HuH-7.5 (cell line): ENCODE results near the gene EAF2.
"Not testable (repeated sequence)": the region's sequence is repeated elsewhere in the genome, so short reads cannot be mapped to it uniquely, and the experiment has no call there.

ENCODE experiments used
- DNase-seq: peaks from one replicate; pipeline ENCODE4 v3.0.0; 2011; ENCODE audit warnings: low spot score

Gene EAF2

DNA sequence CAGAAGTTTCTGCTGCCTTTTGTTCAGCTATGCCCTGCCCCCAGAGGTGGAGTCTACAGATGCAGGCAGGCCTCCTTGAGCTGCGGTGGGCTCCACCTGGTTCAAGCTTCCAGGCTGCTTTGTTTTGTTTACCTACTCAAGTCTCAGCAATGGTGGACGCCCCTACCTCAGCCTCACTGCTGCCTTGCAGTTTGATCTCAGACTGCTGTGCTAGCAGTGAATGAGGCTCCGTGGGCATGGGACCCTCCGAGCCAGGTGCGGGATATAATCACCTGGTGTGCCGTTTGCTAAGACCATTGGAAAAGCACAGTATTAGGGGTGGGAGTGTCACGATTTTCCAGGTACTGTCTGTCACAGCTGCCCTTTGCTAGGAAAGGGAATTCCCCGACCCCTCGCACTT is 28.2 kb downstream of the EAF2 start:
- DNase-seq: not testable (repeated sequence)

DNA sequence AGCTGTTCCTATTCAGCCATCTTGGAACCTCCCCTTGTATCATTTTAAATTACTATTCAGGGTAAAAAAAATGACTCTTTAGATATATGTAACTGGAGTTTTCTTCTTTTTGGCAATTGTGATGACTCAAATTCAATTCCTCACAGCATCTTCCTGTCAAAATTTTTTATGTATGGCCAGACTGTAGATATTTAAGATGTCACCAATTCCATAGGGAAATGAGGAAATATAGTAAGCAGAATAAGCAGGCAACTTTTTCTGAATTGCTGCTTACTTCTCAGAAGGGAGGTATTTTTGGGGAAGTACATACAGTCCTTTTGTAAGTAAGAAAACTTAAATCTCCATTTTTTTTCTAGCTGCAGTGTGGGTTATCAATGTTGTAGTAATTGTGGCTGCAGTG is 28.8 kb downstream of the EAF2 start:
- DNase-seq: no peak

DNA sequence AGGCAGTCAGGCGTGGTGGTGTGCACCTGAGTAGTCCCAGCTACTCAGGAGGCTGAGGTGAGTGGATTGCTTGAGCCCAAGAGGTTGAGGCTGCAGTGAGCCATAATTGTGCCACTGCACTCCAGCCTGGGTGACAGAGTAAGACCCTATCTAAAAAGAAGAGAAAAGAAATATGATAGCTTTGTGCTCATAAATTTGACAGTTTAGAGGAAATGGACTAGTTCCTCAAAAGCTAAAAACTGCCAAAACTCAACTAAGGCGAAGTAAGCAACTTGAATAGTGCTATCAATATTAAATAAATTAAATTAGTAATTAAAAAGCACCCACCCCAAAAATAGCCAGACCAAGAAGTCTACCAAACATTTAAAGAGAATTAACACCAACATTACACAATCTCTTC is 34.7 kb downstream of the EAF2 start:
- DNase-seq: no peak

DNA sequence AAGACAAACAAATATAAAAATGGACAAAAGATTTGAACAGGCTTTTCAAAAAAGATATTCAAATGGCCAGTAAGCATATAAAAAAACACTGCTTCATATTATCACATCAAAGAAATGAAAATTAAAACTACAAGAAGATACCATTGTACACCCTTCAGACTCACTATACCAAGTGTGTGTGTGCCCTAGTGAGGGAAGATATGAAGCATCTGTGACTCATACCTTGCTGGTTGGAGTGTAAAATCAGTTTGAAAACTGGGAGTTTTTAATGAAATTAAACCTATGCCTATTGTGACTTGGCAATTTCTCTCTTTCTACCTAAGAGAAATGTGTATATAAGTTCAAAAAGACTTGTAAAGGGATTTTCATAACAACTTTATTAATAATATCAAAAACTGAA is 35.7 kb downstream of the EAF2 start:
- no peak for DNase-seq

DNA sequence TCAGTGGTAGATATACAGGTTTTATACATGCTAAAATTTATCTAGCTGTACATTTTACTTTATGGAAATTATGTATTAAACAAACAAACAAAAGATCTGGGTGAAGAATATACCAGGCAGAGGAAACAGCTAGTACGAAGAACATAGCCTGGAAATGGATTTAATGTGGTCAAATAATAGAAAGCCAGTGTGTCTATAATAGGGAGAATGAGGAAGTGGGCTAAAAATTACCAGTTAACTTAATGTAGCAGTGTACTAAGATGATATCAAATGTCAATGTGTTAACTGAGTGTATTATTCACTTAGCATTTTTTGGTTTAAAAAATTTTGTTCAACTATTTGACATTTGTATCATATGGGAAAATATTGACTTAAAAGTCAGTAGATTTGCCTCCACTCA is 36.4 kb downstream of the EAF2 start:
- DNase-seq: no peak

DNA sequence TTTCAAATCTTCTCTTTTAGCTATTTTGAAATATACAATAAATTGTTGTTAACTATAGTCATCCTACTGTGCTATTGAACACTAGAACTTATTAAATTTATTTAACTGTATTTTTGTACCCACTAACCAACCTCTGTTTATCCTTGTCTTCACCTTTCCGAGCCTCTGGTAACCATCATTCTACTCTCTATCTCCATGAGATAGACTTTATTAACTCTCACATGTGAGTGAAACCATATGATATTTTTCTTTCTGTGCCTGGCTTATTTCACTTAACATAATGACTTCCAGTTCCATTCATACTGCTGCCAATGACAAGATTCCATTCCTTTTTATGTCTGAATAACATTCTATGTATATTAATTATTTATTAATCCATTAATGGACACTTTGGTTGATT is 43.4 kb downstream of the EAF2 start:
- DNase-seq: no peak

DNA sequence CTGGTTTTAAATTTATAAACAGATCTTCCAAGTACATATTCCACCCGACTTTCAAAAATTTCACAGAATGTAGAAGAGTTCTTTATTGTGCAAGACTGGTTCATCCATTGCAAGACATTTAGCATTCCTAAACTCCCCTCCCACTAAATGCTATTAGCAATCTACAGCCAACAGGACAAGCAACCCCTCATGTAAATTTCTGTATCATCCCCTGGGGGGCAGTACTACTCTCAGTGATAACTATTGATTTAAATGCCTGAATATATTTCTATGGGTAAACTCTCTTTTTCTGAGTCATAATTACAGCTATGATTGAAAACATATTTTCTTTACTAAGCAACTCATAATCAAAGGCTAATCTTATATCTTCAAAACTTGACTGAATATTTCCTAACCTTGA is 48.5 kb downstream of the EAF2 start:
- peak; percentile 22 for DNase-seq

DNA sequence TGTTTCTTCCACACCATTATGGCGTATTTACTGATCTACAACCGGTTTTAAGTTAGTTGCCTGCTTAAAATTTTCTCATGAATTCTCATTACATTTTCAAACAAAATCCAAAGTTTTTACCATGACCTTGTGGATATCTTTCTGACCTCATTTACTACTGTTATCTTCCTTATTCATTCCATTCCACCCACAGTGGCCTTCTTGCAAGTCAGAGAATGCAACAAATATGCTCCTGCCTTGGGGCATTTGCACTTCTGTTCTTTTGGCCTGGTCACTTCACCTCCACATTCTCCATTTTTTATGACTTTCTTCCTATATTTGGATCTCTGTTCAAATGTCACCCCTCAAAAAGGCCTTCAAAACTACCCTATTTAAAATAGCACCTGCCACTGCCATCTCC is 50.4 kb downstream of the EAF2 start:
- DNase-seq: no peak

DNA sequence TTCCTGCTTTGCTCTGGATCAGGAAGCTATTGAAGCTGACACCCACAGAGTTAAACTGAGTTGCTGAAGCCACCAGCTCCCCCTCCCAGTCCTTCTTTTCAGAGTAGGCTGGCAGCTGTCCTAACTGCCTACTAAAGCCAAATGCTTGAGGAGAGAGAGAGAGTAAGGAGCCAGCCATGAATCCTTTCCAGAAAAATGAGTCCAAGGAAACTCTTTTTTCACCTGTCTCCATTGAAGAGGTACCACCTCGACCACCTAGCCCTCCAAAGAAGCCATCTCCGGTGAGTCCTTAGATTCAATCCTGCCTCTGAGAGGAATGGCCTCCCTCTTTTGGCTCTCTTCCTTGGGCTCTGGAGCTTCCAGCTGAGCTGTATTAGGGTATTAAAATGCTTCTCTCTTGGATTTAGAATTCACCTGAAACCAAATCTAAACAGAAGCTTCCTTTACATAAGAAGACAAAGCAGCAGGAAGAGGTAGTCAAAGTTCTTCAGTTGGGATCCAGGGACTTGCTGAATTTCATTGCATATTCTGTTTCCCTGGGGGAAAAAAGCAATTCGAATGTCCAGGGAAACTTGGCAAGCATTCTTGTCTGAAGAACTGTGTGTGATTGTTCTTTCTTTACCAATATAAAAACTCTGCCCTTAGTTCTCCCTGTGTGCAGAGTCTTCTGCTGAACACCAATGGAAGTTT is 59.4 kb downstream of the EAF2 start, which contains the start of gene SLC15A2:
TSS of gene SLC15A2 (plus strand) at position 101 of the 690 bp plus-strand sequence. CDS start at position 177, 76 bp downstream.
- DNase-seq: no peak

DNA sequence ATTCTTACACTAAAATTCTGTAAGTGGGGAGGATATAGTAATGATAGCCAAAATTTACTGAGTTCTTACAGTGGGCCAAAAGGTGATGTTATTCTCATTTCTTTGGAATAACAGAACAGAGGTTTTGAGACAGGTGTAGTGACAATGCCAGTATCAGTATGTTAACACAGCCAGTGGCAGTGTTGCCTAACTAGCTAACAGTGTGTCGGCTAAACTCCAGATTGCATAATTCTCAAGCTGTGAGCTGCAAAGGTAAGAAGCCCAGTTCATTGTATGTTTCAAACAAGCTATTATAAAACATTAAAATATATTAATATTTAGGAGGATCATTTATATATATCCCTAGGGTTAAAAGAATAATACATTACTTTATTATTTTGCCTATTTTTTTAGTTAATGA is 60.1 kb downstream of the EAF2 start:
- DNase-seq: peak; percentile 25

DNA sequence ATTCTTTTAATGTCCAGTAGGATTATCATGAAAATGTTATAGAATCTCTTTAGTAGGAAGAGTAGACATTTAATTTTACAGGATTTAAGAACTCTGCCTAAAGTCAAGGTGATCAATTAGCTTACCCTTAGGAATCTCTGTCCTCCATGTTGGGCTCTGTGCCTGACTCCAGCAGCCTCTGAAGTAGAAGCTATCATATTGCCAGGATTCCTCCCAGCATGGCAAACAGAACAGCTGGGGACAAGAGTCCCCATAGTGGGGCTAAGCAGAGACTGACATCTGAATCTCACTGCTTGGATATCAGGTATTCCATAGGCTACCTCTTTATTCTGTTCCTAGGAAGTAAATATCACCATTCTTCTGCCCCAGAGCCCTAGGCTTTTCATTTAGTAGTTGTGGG is 60.7 kb downstream of the EAF2 start:
- DNase-seq: no peak

DNA sequence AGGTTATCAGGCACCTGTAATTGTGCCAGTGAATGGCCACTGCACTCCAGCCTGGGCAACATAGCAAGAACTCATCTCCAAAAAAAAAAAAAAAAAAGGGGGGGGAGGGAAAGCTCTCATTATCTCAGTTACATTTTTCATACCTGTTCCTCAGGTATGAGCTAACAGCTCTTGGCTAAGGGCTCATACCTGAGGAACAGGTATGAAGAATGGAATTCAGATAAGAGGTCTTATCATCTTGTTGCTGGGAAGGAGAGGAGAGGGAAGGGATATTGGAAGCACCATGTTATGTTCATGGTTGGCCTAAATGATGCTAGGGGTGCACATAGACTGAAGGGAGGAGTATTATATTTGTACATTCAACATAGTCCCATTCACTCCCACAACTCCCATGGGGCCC is 61.8 kb downstream of the EAF2 start:
- no peak for DNase-seq

DNA sequence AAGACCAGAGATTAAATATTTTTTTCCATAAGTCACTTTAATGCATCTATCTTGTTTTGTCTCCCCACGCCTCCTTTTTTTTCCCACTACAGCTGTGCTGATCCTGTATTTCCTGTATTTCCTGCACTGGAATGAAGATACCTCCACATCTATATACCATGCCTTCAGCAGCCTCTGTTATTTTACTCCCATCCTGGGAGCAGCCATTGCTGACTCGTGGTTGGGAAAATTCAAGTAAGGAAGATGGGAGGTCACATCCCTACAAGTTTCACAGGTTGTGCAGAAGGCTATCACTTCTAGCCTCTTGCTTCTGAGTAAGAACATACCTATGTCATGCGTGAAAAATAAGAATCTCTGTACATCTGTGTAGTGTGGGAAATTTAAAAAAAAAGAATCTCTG is 62.3 kb downstream of the EAF2 start:
- DNase-seq: no peak

DNA sequence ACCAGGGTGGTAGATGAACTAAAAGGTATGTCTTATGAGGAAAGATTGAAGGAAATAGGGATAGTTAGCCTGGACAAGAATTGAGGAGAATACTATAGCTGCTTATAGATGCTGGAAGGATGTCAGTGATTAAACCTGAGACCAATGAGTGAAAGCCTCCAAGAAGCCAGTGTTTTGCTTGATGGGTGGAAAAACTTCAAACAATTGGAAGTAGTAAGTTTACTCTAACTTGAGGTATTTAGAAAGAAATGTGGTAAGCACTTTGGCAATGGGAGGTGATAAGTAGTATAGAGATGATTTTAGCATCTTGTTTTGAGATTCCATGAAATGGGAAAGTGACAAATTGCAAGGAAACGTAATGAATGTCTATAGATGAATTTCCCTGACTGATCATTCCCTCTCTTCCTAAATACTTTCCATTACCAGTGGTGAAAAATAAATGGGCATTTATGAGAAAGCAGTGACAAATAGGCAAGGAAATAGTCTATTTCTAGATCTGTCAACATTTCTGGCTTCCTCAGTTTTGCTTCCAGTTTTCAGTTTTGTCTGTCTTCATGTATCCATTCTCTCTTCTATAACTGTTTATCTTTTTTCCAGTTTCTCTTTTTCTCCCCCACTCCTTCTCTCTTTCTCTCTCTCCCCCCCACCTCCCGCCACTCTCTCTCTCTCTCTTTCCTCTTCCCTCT is 78.4 kb downstream of the EAF2 start:
- DNase-seq: no peak

DNA sequence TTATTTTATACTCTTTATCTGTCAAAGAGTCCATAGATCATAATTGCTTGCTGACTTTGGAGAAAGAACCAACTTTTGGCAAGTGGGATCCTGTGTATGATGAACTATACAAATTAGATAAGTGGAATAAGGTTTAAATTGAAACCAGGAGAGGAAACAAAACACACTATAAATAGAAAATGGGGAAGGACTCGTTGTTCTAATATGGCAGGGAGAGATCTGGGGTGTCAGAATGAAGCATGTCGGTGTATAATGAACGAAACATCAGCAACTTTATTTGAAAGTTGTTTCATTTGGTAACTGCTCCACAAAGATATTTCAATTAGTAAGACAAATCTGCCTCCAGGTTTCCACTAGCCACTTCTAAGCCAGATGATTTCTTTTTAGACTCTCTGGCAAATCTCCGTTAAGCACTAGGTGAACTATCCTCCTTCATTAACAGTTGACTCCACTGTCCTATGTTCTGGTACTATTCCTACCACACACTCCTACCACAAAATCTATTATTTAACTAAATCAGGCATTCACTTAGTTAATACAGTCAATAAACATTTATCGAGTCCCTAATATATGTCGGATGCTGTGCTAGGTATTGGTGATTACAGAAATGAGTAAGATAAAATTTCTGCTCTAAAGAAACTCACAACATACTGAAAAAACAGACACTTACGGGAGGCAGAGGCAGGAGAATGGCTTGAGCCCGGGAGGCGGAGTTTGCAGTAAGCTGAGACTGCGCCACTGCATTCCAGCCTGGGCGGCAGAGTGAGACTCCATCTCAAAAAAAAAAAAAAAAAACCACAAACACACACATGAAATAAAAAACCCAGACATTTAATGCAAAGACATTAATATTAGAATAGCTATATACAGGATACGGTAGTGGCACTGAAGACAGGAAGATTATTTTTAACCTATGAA is 79.3 kb downstream of the EAF2 start:
- DNase-seq: no peak

DNA sequence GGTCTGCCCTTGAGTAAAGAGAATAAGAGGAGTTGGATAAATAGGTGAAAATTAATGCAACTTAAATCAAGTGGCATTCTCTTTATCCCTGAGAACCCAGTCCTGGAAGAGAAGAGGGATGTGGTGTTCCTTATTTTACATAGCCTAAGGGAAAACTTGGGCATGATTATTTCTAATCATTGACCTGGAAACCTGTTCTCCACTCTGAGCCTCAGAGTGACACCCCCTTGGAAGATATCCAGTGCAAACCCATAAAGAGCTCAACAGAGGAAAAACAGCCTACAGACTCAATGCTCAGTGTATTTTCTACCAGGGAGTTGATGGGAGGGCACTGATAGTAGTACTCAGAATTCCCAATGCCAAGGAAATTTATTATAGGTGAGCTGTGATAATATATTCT is 81.2 kb downstream of the EAF2 start:
- DNase-seq: no peak

DNA sequence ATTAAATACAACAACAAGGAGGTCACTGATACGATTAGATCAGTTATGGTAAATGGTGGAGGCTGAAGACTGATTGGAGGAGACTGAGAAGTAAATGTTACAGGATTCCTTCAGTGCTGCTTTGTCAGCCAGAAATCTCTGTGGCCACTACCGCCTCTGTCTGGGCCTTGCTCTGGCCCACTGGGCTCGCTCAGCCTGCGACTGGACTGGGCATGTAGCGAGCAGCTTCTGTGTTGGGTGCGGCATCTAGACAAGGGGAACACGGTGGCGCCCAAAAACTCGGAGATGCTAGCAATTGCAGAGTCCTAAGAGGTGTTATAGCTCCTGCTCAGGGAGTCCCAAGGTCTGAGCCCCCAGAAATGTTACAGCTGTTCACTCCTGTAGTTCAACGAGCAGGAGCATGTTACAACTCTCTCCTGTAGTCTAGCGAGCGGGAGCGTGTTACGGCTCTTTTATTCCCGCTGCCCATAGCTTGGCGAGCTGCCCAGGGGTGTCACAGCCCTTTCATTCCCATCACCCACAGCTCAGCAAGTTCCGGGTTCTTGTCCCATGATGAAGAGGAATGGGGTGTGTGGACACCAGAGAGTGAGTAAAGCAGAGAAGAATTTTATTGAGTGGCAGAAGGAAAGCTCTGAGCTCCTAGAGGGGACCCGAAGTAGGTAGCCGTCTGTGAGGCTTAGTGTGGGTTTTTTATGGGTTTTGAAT is 83.9 kb downstream of the EAF2 start:
- DNase-seq: no peak

DNA sequence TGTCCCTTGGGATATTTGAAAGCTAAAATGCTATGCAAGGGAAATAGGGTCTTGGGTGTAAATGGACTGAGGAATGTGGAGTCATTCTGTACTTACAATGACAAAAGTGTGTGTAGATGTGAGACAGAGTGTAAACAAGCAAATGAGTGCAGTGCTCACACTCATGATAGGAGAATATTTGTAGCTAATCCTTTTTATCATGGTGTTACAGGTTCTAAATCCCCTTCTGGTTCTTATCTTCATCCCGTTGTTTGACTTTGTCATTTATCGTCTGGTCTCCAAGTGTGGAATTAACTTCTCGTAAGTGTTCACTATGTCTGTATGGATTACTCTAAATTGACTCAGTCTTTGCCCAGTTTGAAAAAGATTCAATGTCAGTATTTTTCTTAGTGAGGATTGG is 89.7 kb downstream of the EAF2 start:
- no peak for DNase-seq

DNA sequence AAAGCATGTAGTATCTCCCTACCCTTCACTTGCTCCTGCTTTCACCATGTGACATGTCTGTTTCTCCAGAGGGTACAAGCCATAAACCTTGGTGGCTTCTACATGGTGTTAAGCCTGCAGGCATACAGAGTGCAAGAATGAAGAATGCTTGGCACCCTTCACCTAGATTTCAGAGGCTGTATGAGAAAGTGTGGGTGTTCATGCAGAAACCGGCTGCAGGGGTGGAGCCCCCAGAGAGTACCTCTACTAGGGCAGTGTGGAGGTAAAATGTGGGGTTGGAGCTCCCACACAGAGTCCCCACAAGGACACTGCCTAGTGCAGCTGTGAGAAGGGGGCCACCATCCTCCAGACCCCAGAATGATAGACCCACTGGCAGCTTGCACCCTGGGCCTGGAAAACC is 91.4 kb downstream of the EAF2 start:
- no peak for DNase-seq
